ENCODE measurements around the gene GMPS. TPM values are rescaled to one million over a fixed set of nuclear protein-coding genes. Genes with fewer than 3 reads are reported as not detected.

The GMPS gene
- total RNA-seq, 1 donor from 2014 or later: 42.2 TPM

DNA sequence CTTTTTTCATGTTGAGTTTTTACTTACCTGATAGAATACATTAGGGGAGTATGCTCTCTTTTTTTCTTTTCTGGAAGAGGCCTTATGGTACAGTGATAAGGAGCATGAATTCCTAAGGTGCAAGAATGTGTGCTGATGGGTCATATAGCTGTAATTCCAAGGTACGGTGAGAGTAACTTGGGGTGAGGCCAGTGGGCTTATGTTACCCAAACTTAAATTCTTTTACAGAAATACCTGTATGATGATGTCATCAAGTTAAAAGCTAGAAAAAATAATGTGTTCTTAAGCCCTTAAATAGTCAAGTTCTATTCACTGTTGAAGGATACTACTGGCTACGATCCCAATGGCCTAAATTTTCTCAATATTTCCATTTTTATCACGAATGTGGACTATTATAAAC lies 111.2 kb downstream of the GMPS start:
- H3K9me3 Mint-ChIP-seq: no peaks in the 10 kb centered on the region
- no peak for ATAC-seq (ENCODE audit: low read depth)
- no peaks in the 10 kb centered on the region for H3K27me3 Mint-ChIP-seq
- ChIA-PET CTCF (no interaction called here), POLR2A (no interaction called here)
- no peak overlapping the region for H3K27ac Mint-ChIP-seq
- no peak for DNase-seq
- TF ChIP-seq, protein P1, sequence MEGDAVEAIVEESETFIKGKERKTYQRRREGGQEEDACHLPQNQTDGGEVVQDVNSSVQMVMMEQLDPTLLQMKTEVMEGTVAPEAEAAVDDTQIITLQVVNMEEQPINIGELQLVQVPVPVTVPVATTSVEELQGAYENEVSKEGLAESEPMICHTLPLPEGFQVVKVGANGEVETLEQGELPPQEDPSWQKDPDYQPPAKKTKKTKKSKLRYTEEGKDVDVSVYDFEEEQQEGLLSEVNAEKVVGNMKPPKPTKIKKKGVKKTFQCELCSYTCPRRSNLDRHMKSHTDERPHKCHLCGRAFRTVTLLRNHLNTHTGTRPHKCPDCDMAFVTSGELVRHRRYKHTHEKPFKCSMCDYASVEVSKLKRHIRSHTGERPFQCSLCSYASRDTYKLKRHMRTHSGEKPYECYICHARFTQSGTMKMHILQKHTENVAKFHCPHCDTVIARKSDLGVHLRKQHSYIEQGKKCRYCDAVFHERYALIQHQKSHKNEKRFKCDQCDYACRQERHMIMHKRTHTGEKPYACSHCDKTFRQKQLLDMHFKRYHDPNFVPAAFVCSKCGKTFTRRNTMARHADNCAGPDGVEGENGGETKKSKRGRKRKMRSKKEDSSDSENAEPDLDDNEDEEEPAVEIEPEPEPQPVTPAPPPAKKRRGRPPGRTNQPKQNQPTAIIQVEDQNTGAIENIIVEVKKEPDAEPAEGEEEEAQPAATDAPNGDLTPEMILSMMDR (IDR thresholded peaks at IDR 0.05): no peak
- intact Hi-C loops (cut with micrococcal nuclease): no loop called here
- H3K4me1 Mint-ChIP-seq: no peaks in the 10 kb centered on the region
- no peak overlapping the region for H3K4me3 Mint-ChIP-seq
- no peaks in the 10 kb centered on the region for H3K36me3 Mint-ChIP-seq (ENCODE audit: low read depth)

DNA sequence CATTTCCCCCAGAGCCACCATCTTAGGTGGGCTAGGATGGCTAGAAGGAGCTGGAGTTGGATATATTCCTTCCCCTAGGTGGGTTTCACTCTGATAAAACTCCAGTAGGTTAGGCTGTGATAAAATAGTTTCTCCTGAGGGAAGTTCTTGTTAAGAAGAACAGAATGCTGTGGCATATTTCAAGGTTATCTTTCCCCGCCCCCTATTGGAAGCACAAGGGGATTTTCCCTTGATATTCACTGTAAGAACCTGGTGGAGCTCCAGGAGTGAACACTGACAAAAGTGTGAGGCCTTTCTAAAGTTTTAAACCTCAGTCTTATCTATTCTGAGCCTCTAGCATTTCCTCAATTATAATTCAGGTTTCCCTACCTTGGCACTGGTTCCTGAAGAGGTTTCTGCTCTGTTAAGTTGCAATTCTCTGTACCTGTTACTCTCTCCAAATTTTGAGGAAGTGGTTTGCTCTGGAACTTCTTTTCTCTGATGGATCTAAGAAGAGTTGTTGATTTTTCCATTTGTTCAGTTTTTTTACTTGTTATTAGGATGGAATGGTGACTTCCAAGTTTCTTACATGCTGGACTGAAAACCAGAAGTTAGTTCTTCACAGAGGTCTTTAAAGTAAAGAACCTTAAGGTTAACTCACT lies 113.5 kb downstream of the GMPS start:
- Mint-ChIP-seq H3K27me3 (no peaks in the 10 kb centered on the region), H3K4me3 (no peak overlapping the region), H3K27ac (no peak overlapping the region), H3K36me3 (ENCODE audit: low read depth) (no peaks in the 10 kb centered on the region), H3K9me3 (no peaks in the 10 kb centered on the region), H3K4me1 (no peaks in the 10 kb centered on the region)
- no peak for DNase-seq
- ChIA-PET POLR2A (no interaction called here), CTCF (no interaction called here)
- intact Hi-C loops (cut with micrococcal nuclease): no loop called here
- no peak for ATAC-seq (ENCODE audit: low read depth)
- TF ChIP-seq, protein P1 (IDR thresholded peaks at IDR 0.05): no peak

DNA sequence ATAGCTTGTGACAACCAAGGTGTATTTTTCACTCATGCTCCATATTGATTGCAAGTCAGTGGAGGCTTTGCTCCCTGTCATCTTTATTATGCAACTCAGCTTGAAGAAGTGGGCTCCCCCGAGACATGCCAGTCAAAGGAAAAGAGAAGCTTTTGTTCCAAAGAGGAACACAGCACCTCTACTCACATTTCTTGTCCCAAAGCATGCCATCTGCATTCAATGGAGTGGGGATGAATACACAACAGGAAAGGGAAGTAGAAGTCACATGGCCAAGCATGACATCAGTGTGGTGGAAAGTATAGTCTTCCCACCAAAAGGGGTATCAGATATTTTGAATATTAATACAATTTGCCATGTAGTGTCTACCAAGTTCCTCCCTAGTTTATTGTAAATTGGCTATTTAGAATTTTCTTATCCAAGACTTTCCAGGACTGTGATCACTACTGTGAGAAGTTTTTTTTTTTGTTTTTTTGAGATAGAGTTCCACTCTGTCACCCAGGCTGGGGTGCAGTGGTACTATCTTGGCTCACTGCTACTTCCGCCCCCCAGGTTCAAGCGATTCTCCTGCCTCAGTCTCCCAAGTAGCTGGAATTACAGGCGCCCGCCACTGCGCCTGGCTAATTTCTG lies 114.5 kb downstream of the GMPS start:
- Mint-ChIP-seq H3K4me1 (no peaks in the 10 kb centered on the region), H3K27ac (no peak overlapping the region), H3K9me3 (no peaks in the 10 kb centered on the region), H3K4me3 (no peak overlapping the region), H3K36me3 (ENCODE audit: low read depth) (no peaks in the 10 kb centered on the region), H3K27me3 (no peaks in the 10 kb centered on the region)
- ChIA-PET POLR2A (no interaction called here), CTCF (no interaction called here)
- TF ChIP-seq, protein P1 (IDR thresholded peaks at IDR 0.05): no peak
- DNase-seq (no peak), ATAC-seq (ENCODE audit: low read depth) (no peak)
- intact Hi-C loops (cut with micrococcal nuclease): no loop called here

DNA sequence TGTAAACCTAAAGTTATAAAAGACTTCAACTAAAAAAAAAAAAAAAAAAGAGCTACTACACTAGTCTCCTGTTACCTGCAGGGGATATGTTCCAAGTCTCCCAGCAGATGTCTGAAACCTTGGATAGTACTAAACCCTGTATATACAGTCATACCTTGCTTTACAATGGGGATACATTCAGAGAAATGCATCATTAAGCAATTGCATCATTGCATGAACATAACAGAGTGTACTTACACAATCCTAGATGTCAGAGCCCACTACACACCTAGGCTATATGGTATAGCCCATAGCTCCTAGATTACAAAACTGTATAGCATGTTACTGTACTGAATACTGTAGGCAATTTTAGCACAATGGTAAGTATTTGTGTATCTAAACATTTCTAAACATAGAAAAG lies 119.1 kb downstream of the GMPS start:
- POLR2A ChIA-PET: no interaction called here
- Mint-ChIP-seq H3K27ac (no peak overlapping the region), H3K27me3 (no peaks in the 10 kb centered on the region), H3K4me3 (no peak overlapping the region), H3K36me3 (ENCODE audit: low read depth) (no peaks in the 10 kb centered on the region), H3K9me3 (no peaks in the 10 kb centered on the region), H3K4me1 (no peaks in the 10 kb centered on the region)
- intact Hi-C loops (cut with micrococcal nuclease): no loop called here
- no peak for DNase-seq
- TF ChIP-seq, protein P1 (IDR thresholded peaks at IDR 0.05): no peak
- CTCF ChIA-PET: no interaction called here
- no peak for ATAC-seq (ENCODE audit: low read depth)

DNA sequence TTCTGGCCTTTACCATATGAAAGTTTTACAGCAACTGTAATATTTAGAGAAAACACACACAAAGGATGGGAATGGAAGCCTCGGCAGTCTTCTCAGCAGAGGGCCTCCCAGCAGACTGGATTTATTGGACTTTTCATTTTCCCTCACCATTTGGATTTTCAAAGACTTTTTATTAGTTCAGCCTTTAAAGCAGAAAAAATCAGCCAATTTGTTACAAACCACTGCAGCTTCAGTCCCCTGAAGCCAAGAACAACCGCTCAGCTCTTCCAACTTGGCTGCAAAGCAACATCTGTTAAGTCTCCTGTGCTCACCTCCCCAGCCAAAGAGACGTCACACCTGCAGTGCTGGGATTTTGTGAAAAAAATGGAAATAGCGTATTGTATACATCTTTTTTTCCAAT lies 120.8 kb downstream of the GMPS start:
- intact Hi-C loops (cut with micrococcal nuclease): no loop called here
- CTCF ChIA-PET: no interaction called here
- no peak for ATAC-seq (ENCODE audit: low read depth)

More for the DNA sequence above, 120.8 kb downstream of the GMPS start:
- H3K27ac Mint-ChIP-seq: no peak overlapping the region
- POLR2A ChIA-PET: no interaction called here
- H3K36me3 Mint-ChIP-seq (ENCODE audit: low read depth): no peaks in the 10 kb centered on the region
- H3K9me3 Mint-ChIP-seq: no peaks in the 10 kb centered on the region
- no peaks in the 10 kb centered on the region for H3K27me3 Mint-ChIP-seq
- H3K4me1 Mint-ChIP-seq: no peaks in the 10 kb centered on the region
- no peak for DNase-seq
- no peak overlapping the region for H3K4me3 Mint-ChIP-seq
- TF ChIP-seq, protein P1 (IDR thresholded peaks at IDR 0.05): no peak

Data from activated B cell treated with CpG ODN at 0.5 μM for 24 hours (primary cell).